ENCODE measurements around the gene TMEM245. TPM values are rescaled to one million over a fixed set of nuclear protein-coding genes. Genes with fewer than 3 reads are reported as not detected.
"Not testable (repeated sequence)": the region's sequence is repeated elsewhere in the genome, so short reads cannot be mapped to it uniquely, and the experiment has no call there.

The TMEM245 gene
- total RNA-seq, 1 donor from 2014 or later, result 30.5 TPM

DNA sequence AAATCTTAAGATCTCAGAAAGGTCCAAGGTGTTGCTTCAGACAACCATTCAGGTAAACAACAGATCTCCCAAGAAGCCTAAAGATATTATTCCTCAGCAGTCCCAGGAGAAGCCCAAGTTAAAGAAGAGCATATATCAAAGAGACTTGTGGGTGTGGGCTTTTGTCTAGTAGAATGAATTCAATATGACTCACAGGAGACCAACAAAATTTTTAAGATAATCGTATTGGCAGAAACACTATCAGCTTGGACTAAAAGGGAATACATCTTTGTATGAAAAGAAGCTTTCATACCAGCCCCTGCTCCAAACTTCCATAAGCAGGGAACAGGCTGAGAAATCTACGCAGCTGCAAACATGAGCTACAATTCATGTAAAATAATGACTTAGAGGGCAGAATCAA is 116.6 kb downstream of the TMEM245 start:
- intact Hi-C loops (cut with micrococcal nuclease), result no loop called here

DNA sequence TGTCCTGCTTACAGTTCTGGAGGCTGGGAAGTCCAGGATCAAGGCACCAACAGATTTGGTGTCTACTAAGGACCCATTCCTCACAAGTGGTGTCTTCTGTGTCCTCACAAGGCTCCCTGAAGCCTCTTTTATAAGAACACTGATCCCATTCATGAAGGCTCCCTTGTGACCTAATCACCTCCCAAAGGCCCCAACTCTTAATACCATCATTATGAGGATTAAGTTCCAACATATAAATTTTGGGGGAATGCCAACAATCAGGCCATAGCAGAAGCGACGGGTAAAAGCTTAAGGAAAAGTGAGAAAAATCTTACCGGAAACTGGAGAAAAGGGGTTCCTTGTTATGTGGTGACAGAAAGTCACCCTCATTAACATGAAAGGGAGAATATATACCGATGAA is 117.6 kb downstream of the TMEM245 start:
- intact Hi-C loops (cut with micrococcal nuclease), result no loop called here

DNA sequence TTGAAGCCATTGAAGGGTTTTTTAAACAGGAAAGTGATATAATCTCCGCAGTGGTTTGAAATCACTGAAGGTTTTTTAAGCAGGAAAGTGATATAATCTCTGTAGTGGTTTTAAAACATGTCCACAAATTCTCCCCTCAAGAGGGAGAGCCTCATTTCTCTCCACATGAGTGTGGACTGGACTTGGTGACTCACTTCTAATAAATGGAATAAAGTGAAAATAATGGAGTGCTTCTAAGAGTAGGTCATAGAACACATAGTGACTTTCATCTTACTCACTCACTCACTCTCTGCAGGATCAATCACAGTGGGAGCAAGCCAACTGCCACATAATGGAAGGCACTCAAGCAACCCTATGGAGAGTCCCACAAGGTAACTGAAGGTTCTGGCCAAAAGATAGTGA is 118.5 kb downstream of the TMEM245 start:
- intact Hi-C loops (cut with micrococcal nuclease), result loop anchor here (1.0 kb wide), 1 partner anchor 11 kb away; no protein-coding TSS in a partner anchor

DNA sequence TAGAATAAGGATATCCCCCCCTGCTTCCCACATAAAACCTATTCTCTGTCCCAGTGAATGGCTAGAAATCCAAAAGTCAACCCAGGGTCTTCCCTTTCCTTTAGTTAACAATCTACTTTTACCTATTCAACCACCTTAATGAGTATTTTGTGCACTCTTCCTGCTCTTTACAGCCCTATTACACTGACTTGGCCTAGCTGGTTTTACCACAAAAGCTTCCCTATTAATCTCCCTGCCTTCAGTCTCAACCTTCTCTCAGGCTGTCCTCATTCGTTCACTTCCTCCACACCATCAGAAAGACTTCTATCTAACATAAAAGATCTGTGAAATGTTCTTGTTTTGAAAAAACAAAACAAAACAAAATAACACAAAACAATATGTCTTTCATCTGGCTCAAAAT is 122.6 kb downstream of the TMEM245 start:
- intact Hi-C loops (cut with micrococcal nuclease), result no loop called here

DNA sequence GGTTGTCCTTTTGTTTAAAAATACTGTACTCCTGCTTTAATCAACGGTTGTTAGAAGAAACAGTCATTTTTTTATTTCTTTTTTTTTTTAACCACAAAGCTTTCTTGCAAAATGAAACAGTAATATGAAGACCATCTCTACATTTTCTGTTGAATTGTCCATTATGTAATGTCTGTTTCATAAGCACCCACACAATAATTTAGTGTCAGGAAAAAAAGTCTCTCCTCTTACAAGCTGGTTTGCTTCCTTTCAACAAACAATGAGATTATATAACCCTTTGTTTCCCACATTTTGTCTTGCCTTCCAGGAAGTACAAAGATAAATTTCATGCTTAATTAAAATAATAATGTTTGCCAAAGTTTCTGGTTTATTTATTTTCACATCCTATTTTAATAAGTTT is 123.1 kb downstream of the TMEM245 start:
- intact Hi-C loops (cut with micrococcal nuclease), result no loop called here

DNA sequence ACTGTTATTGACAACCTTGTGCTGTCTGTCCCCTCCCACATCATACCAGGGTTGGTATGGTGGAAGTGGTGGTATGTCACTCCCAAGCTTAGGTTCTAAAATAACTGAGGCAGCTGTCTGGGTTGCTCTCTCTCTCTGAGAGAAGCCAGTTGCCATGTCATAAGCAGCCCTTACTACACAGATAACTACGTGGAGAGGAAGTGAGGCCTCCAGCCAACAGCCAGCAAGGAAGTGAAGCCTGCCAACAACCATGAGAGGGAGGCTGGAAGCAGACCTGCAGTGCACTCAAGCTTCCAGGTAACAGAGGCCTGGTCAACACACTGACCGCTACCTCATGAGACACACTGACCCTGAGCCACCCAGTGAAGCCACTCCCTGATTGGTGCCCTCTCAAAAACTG is 125.1 kb downstream of the TMEM245 start:
- intact Hi-C loops (cut with micrococcal nuclease), result no loop called here

DNA sequence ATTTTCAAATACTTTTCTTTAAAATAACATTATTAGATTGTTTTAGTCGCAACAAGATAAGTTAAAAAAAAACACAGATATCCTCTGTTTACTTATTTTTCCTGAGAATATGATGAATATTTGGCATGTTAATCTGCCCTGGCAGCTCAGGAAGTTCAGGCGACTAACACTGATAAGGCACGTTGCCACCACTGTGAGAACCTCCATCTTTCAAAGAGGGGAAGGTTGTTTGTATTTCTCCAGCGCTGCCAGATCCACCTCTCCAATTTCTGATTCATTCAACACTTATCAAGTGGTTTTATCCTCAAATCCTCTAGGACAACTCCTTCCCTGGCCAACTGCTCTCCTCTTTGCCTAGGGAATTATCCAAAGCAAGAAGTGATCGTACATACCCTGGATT is 128.3 kb downstream of the TMEM245 start:
- intact Hi-C loops (cut with micrococcal nuclease), result no loop called here

DNA sequence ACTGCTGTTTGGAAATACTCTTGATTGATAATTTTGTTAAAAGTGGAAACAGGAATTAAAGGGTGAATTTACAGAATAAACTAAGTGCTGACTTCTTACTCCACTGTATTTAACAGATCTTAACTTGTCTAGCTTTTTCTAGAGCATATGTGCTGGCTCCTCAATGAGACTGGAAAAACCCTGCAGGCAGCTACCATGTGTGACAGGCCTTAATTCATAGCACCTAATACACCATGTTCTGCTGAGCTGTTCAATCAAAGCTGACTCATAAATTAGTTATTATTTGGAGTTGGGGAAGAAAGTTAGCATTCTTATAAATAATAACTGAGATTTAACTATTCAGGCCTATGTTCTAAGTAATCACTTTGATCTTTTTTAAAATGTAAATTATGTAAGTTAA is 135.9 kb downstream of the TMEM245 start:
- intact Hi-C loops (cut with micrococcal nuclease), result no loop called here

DNA sequence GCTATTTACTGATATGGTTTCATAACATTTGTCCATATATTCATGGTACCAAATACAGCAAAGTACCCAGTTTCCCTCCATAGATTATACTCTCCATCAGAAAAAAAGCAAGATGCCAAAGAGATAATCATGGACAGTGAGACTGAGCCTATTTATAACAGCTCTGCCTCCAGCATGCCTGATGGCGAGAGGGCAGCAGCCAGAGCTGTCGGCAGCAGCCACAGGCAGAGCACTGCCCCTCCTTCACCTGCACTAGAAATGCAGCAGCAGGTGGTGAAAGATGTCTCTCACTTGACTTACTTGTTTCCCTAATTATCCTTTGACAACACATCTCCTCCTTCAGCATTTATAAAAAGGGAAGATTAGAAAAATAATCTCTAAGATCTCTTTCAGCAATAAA is 138.9 kb downstream of the TMEM245 start:
- intact Hi-C loops (cut with micrococcal nuclease), result no loop called here

DNA sequence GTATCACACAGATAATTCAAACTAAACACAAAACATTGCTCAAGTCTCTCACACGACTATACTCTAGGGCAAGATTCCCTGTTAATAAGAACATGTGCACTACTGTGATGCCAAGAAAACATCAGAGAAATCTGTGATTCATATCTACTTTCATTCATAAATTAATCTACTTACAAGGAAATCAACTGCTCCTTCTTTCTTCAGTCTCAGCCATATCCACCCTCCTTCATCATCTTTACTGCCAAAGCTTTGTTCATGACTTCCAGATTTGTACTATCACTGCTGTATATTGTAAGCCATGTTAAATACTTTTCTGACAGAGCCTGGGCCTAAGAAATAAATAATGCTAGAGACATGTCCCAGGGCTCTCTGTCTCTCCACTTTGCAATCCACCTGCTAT is 141.5 kb downstream of the TMEM245 start:
- intact Hi-C loops (cut with micrococcal nuclease), result no loop called here

DNA sequence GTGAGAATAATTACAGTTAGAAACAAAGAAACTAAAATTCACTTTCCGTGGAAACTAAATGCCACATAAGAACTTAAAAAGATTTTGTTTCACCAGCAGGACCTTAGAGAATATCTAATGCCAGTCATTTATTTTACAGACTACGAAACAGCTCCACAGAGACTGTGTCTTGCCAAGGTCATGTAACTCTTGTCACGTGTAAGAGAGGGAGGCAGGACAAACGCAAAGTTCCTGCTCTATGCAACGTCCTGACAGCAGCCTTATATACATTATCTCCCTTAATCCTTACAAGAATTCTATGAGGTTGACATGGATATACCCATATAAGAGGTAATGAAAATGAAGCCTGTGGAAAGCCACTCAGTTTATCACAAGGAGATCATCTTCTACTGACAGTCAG is 145.9 kb downstream of the TMEM245 start:
- intact Hi-C loops (cut with micrococcal nuclease), result no loop called here

DNA sequence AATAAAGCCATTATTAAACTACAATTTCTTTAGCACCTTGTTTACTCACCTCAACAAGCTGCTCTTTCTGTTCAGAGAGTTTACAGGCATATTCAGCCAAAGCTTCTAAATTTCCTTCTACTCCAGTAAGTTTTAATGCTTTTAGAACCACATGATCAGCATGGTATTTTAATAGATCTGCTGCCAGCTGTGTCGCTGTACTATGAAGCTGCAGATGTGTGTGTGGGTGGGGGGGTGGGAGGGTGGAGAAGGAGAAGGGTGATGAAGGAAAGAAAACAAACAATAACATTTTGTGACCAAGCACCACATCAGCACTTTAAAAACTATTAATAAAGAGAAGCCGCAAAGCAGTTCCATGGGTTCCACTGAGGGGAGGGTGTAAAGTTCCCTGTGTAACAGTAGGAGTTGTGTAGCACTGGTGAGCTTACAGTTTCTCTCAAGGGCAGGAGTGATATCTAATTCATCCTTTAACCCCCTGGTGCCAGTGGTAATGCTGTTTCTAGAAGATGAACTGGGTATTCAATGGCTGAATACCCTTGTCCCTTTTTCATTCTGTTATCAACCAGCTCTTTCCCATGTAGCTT is 147.0 kb downstream of the TMEM245 start:
- intact Hi-C loops (cut with micrococcal nuclease), result no loop called here

DNA sequence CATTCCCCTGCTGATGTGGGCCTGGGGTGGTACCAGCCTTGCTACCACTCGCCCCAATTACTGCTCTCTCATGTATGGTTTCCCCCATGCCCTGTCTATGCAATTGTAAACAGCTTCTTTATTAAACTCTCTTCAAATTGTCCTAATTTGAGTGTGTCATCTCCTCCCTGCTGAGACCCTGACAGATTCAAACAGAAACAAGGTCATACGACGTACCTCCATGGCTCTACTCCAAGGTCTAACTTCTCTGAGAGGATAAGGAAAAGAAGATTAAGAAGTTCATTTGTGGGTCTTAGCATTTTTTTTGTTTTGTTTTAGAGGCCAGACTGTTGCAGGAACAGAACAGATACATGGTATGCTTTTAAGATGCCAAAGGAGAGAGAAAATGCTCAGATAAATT is 147.6 kb downstream of the TMEM245 start:
- intact Hi-C loops (cut with micrococcal nuclease), result no loop called here

DNA sequence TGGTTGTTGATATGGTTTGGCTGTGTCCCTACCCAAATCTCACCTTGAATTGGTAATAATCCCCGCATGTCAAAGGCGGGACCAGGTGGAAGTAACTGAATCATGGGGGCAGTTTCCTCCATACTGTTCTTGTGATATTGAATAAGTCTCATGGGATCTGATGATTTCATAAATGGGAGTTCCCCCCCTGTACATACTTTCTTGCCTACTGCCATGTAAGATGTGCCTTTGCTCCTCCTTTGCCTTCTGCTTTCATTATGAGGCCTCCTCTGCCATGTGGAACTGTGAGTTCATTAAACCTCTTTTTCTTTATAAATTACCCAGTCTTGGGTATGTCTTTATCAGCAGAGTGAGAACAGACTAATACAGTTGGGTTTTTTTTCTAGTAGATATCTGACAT is 148.4 kb downstream of the TMEM245 start:
- intact Hi-C loops (cut with micrococcal nuclease), result not testable (repeated sequence)

DNA sequence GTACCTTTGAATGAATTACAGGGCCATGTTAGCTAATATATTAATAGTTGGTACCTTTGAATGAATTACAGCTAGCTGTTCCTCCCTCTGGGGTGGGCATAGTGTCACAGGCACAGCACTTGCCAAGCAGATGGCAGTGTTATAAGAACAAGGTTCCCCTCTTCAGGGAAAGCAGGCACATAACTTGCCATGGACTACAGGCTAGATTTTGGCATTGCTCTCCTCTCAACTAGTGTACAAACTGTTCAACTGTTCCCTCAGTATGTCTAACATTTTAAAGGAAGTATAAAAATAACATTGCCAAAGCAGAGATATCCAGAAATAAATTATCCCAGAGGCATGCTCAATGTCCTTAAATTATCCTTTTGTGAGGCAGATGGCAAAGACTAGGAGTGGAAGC is 151.8 kb downstream of the TMEM245 start:
- intact Hi-C loops (cut with micrococcal nuclease), result no loop called here

Other genes starting within 250 kb of the TMEM245 start
- gene ELP1, start 185.8 kb downstream of the TMEM245 start, total RNA-seq, result 27.9 and 32.9 TPM in 2 replicates
- gene ABITRAM, start 185.5 kb downstream of the TMEM245 start, total RNA-seq, result 11.0 and 11.1 TPM in 2 replicates
- gene CTNNAL1, start 106.4 kb downstream of the TMEM245 start, total RNA-seq, result 11.3 and 11.5 TPM in 2 replicates
- not detected in 2 replicates for gene FRRS1L, start 47.3 kb upstream of the TMEM245 start, total RNA-seq
- gene EPB41L4B, start 201.1 kb upstream of the TMEM245 start, total RNA-seq, result 0.56 and 0.61 TPM in 2 replicates

Data from T-helper 1 cell treated with Interleukin-12 subunit alpha and Interleukin-12 subunit beta and Interleukin-4 antibody, amounts not matched to agents 30 ng/mL and 1 ng/mL, for 36 hours (primary cell).